HFFc6 (cell line): Measurements from ENCODE around the gene RBM47. TPM values are rescaled to one million over a fixed set of nuclear protein-coding genes. Genes with fewer than 3 reads are reported as not detected.

Experiments
- DNase-seq: peaks from one replicate; pipeline ENCODE4 v3.0.0-alpha.2; 2018
- H3K27ac Mint-ChIP-seq: 2 replicates; pipeline ENCODE4 v1.8.0; 2020; ENCODE audit warnings: mild to moderate bottlenecking, mixed read lengths
- H3K27me3 Mint-ChIP-seq: 2 replicates; pipeline ENCODE4 v1.8.0; 2021; ENCODE audit warnings: mild to moderate bottlenecking, moderate library complexity, mixed read lengths; ENCODE audit not compliant: insufficient read depth
- H3K36me3 Mint-ChIP-seq: 2 replicates; pipeline ENCODE4 v1.8.0; 2021; ENCODE audit warnings: low read depth, mixed read lengths
- H3K4me1 Mint-ChIP-seq: 2 replicates; pipeline ENCODE4 v1.8.0; 2020; ENCODE audit warnings: low read depth, mixed read lengths
- H3K4me3 Mint-ChIP-seq: 2 replicates; pipeline ENCODE4 v1.8.0; 2020; ENCODE audit warnings: mild to moderate bottlenecking, moderate library complexity, mixed read lengths
- H3K9me3 Mint-ChIP-seq: 2 replicates; pipeline ENCODE4 v1.8.0; 2020; ENCODE audit warnings: mild to moderate bottlenecking, mixed read lengths
- total RNA-seq, 6 experiments: library from RNA; stranded (reverse); fragmentation: NEBNext Ultra II Directional; extraction: Animal tissue kit (Norgen Biotek cat#: 25700); gene quantifications; 2 replicates in 1 of 6; 3 replicates in 5 of 6; pipeline ENCODE4 v1.2.3, GENCODE V29; 2021
- TF ChIP-seq, protein P1 (sequence below): fragments of 200-600 bp; sonication (generic); IDR thresholded peaks from 2 replicates; pipeline ENCODE4 v1.5.0; 2021; ENCODE audit warnings: antibody characterized with exemption, mild to moderate bottlenecking

RBM47 gene
- total RNA-seq, 6 experiments from 2014 or later, result 0.95 to 1.5 (median 1.4) TPM

DNA sequence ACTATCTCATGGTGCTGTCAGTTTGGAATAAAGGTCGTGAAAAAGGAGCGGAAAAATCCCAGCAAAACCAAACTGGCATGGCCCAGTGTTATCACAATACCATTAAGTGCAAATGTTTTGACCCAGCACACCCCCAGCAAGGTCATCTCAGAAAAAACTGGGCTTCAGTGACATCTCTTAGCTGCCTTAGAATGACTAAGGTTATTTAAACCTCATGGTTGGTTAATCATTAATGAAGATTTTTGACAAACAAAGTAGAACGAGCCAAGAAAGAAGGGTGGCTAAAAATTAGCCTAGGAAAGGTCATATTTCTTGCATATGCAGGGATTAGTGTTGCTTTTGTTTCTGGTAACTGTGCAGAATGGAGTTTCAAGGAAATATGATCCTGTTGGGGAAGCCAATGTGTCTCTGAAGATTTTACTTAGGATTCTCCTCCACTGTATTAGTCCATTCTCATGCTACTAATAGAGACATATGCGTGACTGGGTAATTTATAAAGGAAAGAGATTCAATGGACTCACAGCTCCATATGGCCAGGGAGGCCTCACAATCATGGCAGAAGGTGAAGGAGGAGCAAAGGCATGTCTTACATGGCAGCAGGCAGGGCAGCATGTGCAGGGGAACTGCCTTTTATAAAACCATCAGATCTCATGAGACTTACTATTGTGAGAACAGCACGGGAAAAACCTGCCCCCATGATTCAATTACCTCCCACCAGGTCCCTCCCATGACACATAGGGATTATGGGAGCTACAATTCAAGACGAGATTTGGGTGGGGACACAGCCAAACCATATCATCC, 211.0 kb downstream of the RBM47 start:
- no peaks in the 10 kb centered on the region for H3K9me3 Mint-ChIP-seq
- H3K4me1 Mint-ChIP-seq, result peaks cover 4% of the 10 kb centered on the region
- no peaks in the 10 kb centered on the region for H3K36me3 Mint-ChIP-seq
- DNase-seq, result no peak
- H3K27ac Mint-ChIP-seq, result no peak overlapping the region
- H3K4me3 Mint-ChIP-seq, result no peak overlapping the region
- peaks cover 16% of the 10 kb centered on the region for H3K27me3 Mint-ChIP-seq
- TF ChIP-seq, protein P1, sequence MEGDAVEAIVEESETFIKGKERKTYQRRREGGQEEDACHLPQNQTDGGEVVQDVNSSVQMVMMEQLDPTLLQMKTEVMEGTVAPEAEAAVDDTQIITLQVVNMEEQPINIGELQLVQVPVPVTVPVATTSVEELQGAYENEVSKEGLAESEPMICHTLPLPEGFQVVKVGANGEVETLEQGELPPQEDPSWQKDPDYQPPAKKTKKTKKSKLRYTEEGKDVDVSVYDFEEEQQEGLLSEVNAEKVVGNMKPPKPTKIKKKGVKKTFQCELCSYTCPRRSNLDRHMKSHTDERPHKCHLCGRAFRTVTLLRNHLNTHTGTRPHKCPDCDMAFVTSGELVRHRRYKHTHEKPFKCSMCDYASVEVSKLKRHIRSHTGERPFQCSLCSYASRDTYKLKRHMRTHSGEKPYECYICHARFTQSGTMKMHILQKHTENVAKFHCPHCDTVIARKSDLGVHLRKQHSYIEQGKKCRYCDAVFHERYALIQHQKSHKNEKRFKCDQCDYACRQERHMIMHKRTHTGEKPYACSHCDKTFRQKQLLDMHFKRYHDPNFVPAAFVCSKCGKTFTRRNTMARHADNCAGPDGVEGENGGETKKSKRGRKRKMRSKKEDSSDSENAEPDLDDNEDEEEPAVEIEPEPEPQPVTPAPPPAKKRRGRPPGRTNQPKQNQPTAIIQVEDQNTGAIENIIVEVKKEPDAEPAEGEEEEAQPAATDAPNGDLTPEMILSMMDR, result no peak

DNA sequence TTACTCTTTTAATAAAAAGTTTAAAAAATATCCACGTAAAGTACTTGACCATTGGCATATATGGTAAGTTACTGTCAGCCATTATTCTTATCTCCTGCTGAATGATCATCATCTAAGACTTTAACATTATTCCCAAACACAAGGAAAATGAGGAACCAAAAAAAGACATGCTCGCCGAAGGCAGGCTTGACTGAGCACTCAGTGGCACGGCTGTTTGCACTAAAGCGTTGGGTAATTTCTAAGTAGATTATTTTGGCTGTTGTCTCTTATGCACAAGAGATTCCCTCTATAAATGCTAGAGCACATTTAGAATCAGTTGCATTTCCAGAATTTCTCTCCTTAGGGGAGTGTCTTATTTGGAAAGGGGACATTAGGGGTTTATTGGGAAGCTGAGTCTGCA, 211.7 kb downstream of the RBM47 start:
- H3K9me3 Mint-ChIP-seq, result no peaks in the 10 kb centered on the region
- no peak overlapping the region for H3K27ac Mint-ChIP-seq
- H3K36me3 Mint-ChIP-seq, result no peaks in the 10 kb centered on the region
- H3K4me3 Mint-ChIP-seq, result no peak overlapping the region
- DNase-seq, result no peak
- TF ChIP-seq, protein P1, result no peak
- H3K27me3 Mint-ChIP-seq, result peaks cover 19% of the 10 kb centered on the region
- H3K4me1 Mint-ChIP-seq, result no peaks in the 10 kb centered on the region; the same call in 1 of the 2 replicates

DNA sequence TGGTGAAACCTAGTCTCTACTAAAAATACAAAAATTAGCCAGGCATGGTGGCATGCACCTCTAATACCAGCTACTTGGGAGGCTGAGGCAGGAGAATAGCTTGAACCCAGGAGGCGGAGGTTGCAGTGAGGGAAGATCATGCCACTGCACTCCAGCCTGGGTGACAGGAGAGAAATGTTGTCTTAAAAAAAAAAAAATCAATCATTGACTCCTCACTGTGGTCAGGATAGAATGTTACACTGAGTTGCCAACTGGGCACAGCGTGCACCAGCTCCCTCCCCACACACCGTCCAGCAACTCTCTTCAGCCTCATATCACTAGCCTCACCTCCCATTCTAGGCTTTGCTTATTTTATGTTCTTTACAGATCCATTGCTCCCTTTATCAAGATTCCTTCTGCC, 215.0 kb downstream of the RBM47 start:
- DNase-seq, result no peak
- Mint-ChIP-seq H3K36me3 (no peaks in the 10 kb centered on the region), H3K27me3 (peaks cover 16% of the 10 kb centered on the region), H3K9me3 (peaks cover 4% of the 10 kb centered on the region), H3K4me1 (peaks cover 3% of the 10 kb centered on the region), H3K27ac (no peak overlapping the region), H3K4me3 (no peak overlapping the region)
- TF ChIP-seq, protein P1, result no peak

DNA sequence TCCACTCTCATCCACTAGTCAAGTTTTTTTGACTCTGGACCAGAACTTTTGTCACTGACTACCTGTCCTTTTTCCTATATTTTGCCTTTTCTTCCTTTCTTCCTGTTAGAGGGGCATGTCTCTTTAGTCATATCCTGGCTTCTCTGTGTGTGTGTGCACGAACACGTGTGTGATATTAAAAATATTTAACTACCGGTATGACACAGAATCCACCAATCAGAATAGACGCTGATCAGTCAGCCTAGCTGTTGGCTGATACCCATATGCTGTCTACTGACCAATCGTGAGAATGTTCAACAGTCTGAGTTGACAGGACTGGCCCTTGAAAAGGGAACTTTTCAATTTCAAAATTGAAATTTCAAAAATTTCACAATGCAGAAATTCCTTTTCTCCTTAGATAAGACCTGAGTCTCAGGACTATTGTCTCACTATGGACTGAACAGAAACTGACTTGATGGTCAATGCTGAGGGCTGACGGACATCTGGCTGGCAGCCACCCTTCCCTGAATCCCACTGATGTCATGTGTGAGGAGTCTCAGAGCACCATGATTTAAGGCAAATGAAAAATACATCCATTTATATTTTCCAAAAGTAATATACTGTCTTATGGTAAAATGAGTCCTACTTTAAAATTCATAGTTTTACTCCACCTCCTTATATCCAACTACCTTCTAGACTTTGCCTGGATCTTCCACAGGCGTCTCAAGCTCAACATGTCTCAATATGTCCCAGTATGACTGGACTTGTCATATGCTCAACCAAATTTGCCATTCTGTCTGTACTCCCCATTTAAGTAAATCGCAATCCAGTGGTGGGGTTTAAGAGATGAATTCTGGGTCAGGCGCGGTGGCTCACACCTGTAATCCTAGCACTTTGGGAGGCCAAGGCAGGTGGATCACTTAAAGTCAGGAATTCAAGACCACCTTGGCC, 216.5 kb downstream of the RBM47 start:
- H3K36me3 Mint-ChIP-seq, result no peaks in the 10 kb centered on the region
- H3K27me3 Mint-ChIP-seq, result peaks cover 16% of the 10 kb centered on the region
- H3K27ac Mint-ChIP-seq, result no peak overlapping the region
- no peak overlapping the region for H3K4me3 Mint-ChIP-seq
- H3K9me3 Mint-ChIP-seq, result peaks cover 4% of the 10 kb centered on the region
- peaks cover 6% of the 10 kb centered on the region for H3K4me1 Mint-ChIP-seq
- TF ChIP-seq, protein P1, result no peak
- no peak for DNase-seq

DNA sequence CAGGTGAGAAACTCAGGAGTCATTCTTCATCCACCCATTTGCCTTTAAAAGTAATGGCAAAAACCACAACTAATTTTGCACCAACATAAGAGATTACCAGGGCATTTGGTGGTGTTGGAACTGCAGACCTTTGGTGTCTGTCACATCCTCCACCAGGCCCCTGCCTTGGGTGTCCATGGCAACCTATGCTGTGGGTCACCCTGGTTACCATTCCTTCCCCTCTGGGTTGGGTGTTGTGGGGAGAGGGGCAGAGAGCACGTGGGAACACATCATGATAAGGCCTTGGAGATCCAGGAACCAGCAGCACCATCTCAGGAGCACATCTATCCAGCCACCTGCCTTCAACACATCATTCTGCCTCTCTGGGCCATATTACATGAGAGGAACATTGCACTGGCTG, 217.3 kb downstream of the RBM47 start:
- no peaks in the 10 kb centered on the region for H3K36me3 Mint-ChIP-seq

More for the DNA sequence above, 217.3 kb downstream of the RBM47 start:
- no peak overlapping the region for H3K4me3 Mint-ChIP-seq
- peaks cover 16% of the 10 kb centered on the region for H3K27me3 Mint-ChIP-seq
- H3K4me1 Mint-ChIP-seq, result peaks cover 6% of the 10 kb centered on the region
- TF ChIP-seq, protein P1, result no peak
- peaks cover 4% of the 10 kb centered on the region for H3K9me3 Mint-ChIP-seq
- no peak for DNase-seq
- H3K27ac Mint-ChIP-seq, result no peak overlapping the region
